GM12874 (cell line): ENCODE results near the gene SP8.

Source experiments
- TF ChIP-seq, protein P1 (sequence below): IDR thresholded peaks from 2 replicates; pipeline ENCODE4 v1.5.1; 2011; ENCODE audit warnings: low read depth, mild to moderate bottlenecking, control low read depth, low read length, moderate library complexity; ENCODE audit not compliant: insufficient read depth

The SP8 gene

GRCh38 chr7:20826243-20826642 lies 39.6 kb upstream of the SP8 start:
- TF ChIP-seq, protein P1, sequence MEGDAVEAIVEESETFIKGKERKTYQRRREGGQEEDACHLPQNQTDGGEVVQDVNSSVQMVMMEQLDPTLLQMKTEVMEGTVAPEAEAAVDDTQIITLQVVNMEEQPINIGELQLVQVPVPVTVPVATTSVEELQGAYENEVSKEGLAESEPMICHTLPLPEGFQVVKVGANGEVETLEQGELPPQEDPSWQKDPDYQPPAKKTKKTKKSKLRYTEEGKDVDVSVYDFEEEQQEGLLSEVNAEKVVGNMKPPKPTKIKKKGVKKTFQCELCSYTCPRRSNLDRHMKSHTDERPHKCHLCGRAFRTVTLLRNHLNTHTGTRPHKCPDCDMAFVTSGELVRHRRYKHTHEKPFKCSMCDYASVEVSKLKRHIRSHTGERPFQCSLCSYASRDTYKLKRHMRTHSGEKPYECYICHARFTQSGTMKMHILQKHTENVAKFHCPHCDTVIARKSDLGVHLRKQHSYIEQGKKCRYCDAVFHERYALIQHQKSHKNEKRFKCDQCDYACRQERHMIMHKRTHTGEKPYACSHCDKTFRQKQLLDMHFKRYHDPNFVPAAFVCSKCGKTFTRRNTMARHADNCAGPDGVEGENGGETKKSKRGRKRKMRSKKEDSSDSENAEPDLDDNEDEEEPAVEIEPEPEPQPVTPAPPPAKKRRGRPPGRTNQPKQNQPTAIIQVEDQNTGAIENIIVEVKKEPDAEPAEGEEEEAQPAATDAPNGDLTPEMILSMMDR: no peak

DNA sequence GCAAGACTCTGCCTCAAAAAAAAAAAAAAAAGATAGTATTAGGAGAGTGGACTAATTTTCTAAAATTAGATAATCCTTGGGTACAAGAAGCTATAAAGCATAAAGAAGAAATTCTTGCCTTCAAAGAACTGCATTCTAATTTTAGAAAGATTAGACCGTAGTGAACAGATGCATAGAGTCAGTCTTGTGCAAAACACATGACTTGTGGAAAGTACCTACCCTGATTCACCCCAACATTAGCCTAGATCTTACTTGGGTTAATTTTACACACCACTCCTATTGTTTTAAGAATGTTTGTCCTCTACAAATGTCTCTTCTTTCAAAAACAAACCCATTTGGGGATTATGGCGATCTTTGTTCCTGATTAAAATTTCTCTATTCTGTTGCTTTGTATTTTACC lies 38.9 kb upstream of the SP8 start:
- TF ChIP-seq, protein P1: no peak

DNA sequence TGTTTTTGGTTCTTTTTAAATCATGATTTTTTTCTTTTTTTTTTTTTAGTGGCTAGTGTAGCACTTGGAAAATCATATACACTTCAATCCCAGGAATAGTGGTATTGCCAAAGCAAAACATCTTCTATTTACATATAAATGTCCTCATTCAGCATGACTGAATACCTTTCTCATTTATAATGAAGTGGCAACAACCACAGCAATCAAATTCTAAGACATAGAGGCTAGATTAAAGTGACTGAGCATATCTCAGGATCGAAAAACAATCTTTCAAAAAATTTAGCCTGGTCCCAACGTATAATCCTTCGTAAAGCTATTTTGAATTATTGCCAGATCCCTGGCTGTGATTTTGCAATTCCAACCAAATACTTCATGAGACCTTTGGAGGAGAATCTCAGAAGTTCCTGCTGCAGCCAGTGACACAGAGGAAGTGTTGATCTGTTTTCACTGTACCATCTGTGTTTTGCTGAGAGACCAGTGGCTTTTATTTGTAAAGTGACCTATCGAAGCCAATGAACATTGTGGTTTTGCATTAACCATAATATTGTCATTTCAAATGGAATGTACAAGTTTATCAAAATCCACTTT lies 29.8 kb upstream of the SP8 start:
- TF ChIP-seq, protein P1: no peak

- TF ChIP-seq, protein P1: no peak
Measured at GRCh38 chr7:20804345-20804744, 17.7 kb upstream of the SP8 start.

DNA sequence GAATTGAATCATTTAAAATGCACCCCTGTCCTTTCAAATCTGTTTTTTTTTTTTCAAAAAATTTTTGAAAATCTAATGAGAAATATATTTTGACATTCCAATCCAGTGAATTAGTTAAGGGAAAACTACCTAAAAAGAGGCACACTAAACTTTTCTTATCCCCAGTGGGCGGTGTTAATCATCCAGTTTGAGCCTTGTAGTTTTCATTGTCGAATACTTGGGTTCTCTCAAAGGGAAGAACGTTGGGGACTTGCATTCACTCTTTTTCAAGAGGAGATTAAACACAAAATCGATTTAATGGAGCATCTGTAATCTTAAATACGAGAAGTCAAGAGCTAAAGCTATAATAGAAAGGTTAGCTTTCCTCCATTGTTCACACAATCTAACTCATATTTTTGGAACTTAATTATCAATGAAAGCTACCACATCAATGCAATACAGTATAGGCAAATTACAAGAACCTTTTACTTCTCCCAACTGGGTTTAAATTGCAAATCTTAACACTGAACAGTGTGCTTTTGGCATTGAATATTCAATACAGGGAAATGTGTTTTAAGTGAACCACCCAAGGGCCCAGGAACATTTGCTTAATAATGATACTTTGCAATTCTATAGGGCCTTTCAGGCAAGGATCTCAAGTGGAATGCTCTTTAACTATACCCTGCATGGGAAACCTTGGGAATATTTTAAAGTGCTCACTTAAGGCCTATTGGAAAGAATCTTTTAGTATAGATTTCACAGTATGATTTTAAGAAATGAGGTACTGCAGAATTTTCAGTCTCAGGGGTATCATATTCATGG lies 13.1 kb upstream of the SP8 start:
- TF ChIP-seq, protein P1: no peak

GRCh38 chr7:20798694-20799121 lies 12.0 kb upstream of the SP8 start:
- TF ChIP-seq, protein P1: no peak

DNA sequence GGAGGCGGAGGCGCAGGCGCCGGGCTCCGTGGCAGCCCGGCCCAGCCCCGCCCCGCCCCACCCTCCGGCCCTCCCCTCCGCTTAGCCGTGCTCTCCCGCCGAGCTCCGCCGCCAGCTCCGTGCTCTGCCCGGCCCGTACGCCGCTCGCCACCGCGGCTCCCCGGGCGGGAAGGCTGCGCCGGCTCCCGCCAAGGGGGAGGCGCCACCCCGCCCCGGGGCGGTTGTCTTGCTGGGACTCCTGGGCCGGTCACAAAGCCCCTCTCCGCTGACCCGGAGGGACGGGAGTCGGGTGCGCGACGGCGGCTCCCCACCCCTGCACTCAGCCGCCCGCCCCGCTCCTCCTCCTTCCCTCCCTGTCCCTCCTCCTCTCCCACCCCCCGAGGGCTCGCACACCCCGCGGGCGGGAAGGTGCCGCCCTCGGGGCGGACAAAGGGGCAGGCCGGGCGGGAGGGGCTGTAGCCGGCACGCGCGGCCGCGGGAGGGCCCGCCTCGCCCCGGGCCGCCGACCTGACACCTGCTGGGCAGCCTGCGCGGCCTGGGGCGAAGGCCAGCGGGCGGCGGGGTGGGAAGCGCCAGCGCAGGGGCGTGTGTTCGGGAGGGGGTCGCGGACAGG lies 11.5 kb upstream of the SP8 start:
- TF ChIP-seq, protein P1: no peak
